SK-N-SH (cell line): ENCODE results near the gene CCKAR. TPM values are rescaled to one million over a fixed set of nuclear protein-coding genes. Genes with fewer than 3 reads are reported as not detected.

Experiments used
- CTCF ChIA-PET: fragments of 300-600, 350-600 bp; formaldehyde crosslinking; extraction: SDS; loops from one replicate; lab custom pipeline; 2021; lab: Yijun Ruan, JAX
- POLR2A ChIA-PET: fragments of 350-600 bp; sonication (Branson Sonifier 250); formaldehyde crosslinking; extraction: SDS; loops from one replicate; lab custom pipeline; 2020; ENCODE audit warnings: antibody characterized with exemption, inconsistent platforms; lab: Yijun Ruan, JAX
- DNase-seq: peaks from one replicate; pipeline ENCODE4 v3.0.0; 2012
- H2AFZ ChIP-seq: fragments of 200-600 bp; sonication (generic); 2 replicates; pipeline ENCODE4 v1.8.1; 2016; ENCODE audit warnings: antibody characterized with exemption, mild to moderate bottlenecking, low read depth
- H3F3A ChIP-seq: fragments of 200-600 bp; sonication (generic); replicated peaks from 2 replicates; pipeline ENCODE3; 2016; ENCODE audit warnings: antibody characterized with exemption, mild to moderate bottlenecking; ENCODE audit not compliant: insufficient read depth
- H3K27ac ChIP-seq, 2 experiments: fragments of 200-500 bp in 1 of 2; fragments of 200-600 bp in 1 of 2; sonication (Bioruptor generic) in 1 of 2; sonication (generic), shearing (Covaris generic) in 1 of 2; 2 replicates each; pipeline versions ENCODE4 v1.5.1 to v1.6.1; 2014 to 2016; ENCODE audit warnings: low read depth in 2 of 2, inconsistent platforms in 1 of 2, low read length in 1 of 2, mild to moderate bottlenecking in 1 of 2, mixed read lengths in 1 of 2
- H3K27me3 ChIP-seq: fragments of 200-600 bp; sonication (generic), shearing (Covaris generic); 2 replicates; pipeline ENCODE4 v1.6.1; 2016; ENCODE audit warnings: mixed run types; ENCODE audit not compliant: insufficient read depth
- H3K36me3 ChIP-seq, 2 experiments: fragments of 200-500 bp in 1 of 2; fragments of 200-600 bp in 1 of 2; sonication (Bioruptor generic) in 1 of 2; sonication (generic) in 1 of 2; replicated peaks in 1 of 2; 2 replicates each; pipeline versions ENCODE3 to v1.5.1; 2014 to 2016; ENCODE audit warnings: low read length in 1 of 2, mild to moderate bottlenecking in 1 of 2; ENCODE audit not compliant: insufficient read depth in 2 of 2, control insufficient read depth in 1 of 2
- H3K4me1 ChIP-seq, 2 experiments: fragments of 200-500 bp in 1 of 2; fragments of 200-600 bp in 1 of 2; sonication (Bioruptor generic) in 1 of 2; sonication (generic), shearing (Covaris generic) in 1 of 2; 2 replicates each; pipeline versions ENCODE4 v1.5.1 to v1.6.1; 2014 to 2016; ENCODE audit warnings: low read depth in 1 of 2, low read length in 1 of 2, mixed run types in 1 of 2; ENCODE audit not compliant: insufficient read depth in 2 of 2, control insufficient read depth in 1 of 2
- H3K4me2 ChIP-seq: fragments of 200-600 bp; sonication (generic), shearing (Covaris generic); 2 replicates; pipeline ENCODE4 v1.6.1; 2017; ENCODE audit warnings: mixed run types
- H3K4me3 ChIP-seq, 2 experiments: fragments of 200-500 bp in 1 of 2; fragments of 200-600 bp in 1 of 2; sonication (Bioruptor generic) in 1 of 2; sonication (generic), shearing (Covaris generic) in 1 of 2; 2 replicates each; pipeline versions ENCODE4 v1.5.1 to v1.8.1; 2014 to 2016; ENCODE audit warnings: low read depth in 2 of 2, inconsistent platforms in 1 of 2, low read length in 1 of 2, mild to moderate bottlenecking in 1 of 2, mixed read lengths in 1 of 2, moderate library complexity in 1 of 2
- H3K79me2 ChIP-seq: fragments of 200-600 bp; sonication (generic); 2 replicates; pipeline ENCODE4 v1.8.1; 2017; ENCODE audit warnings: mild to moderate bottlenecking; ENCODE audit not compliant: insufficient read depth
- H3K9ac ChIP-seq: fragments of 200-600 bp; sonication (generic); 2 replicates; pipeline ENCODE4 v1.6.1; 2017; ENCODE audit warnings: mixed run types
- H3K9me2 ChIP-seq: fragments of 200-600 bp; sonication (generic); 2 replicates; pipeline ENCODE4 v1.6.1; 2017; ENCODE audit warnings: mixed run types
- H3K9me3 ChIP-seq: fragments of 200-600 bp; sonication (generic); 2 replicates; pipeline ENCODE4 v1.6.1; 2017; ENCODE audit warnings: mixed run types, mild to moderate bottlenecking, moderate library complexity
- H4K20me1 ChIP-seq: fragments of 200-600 bp; sonication (generic); 2 replicates; pipeline ENCODE4 v1.6.1; 2017; ENCODE audit warnings: mild to moderate bottlenecking, mixed run types; ENCODE audit not compliant: insufficient read depth
- CHD2 ChIP-seq: fragments of 150-350 bp; IDR thresholded peaks from 2 replicates; pipeline ENCODE4 v1.6.1; 2018; ENCODE audit warnings: low read length; ENCODE audit not compliant: partially characterized antibody
- EP300 ChIP-seq, 2 experiments: IDR thresholded peaks; 2 replicates each; pipeline versions ENCODE4 v1.4.0 to v1.6.1; 2012; ENCODE audit warnings: borderline replicate concordance in 1 of 2, low read depth in 1 of 2, low read length in 1 of 2
- FOXJ3 ChIP-seq: sonication (generic); formaldehyde crosslinking; IDR thresholded peaks from 2 replicates; pipeline ENCODE4 v1.5.1; 2020; ENCODE audit warnings: mild to moderate bottlenecking, missing genetic modification reagents
- FOXM1 ChIP-seq: IDR thresholded peaks from 2 replicates; pipeline ENCODE4 v1.4.0; 2012; ENCODE audit warnings: low read depth, mild to moderate bottlenecking
- GATA2 ChIP-seq: sonication (generic); formaldehyde crosslinking; IDR thresholded peaks from 2 replicates; pipeline ENCODE4 v1.5.0; 2020; ENCODE audit warnings: mild to moderate bottlenecking, missing genetic modification reagents
- IRF3 ChIP-seq: fragments of 150-350 bp; IDR thresholded peaks from 2 replicates; pipeline ENCODE4 v1.6.1; 2016; ENCODE audit warnings: mild to moderate bottlenecking, low read depth, low read length
- JUND ChIP-seq: IDR thresholded peaks from 2 replicates; pipeline ENCODE4 v1.4.0; 2012
- NFIC ChIP-seq: IDR thresholded peaks from 2 replicates; pipeline ENCODE4 v1.4.0; 2012; ENCODE audit warnings: borderline replicate concordance
- RAD21 ChIP-seq: IDR thresholded peaks from 2 replicates; pipeline ENCODE4 v1.6.1; 2012; ENCODE audit warnings: mild to moderate bottlenecking, low read length
- RFX5 ChIP-seq: IDR thresholded peaks from 2 replicates; pipeline ENCODE4 v1.6.1; 2012; ENCODE audit warnings: mild to moderate bottlenecking, improper control_type of control experiment, low read length
- SIN3A ChIP-seq: IDR thresholded peaks from 2 replicates; pipeline ENCODE4 v1.6.1; 2012; ENCODE audit warnings: low read depth, mild to moderate bottlenecking, low read length, moderate library complexity, borderline replicate concordance
- SMC3 ChIP-seq: IDR thresholded peaks from 2 replicates; pipeline ENCODE4 v1.6.1; 2012; ENCODE audit warnings: low read depth, low read length, improper control_type of control experiment
- TEAD4 ChIP-seq: IDR thresholded peaks from 2 replicates; pipeline ENCODE4 v1.4.0; 2012; ENCODE audit warnings: mild to moderate bottlenecking, borderline replicate concordance; ENCODE audit not compliant: insufficient read depth
- YY1 ChIP-seq: IDR thresholded peaks from 2 replicates; pipeline ENCODE4 v1.4.0; 2012; ENCODE audit warnings: low read depth, mild to moderate bottlenecking
- WGBS: methylation state at CpG from one replicate; pipeline ENCODE4 v1.1.6; 2017; ENCODE audit warnings: low lambda C conversion rate; 5-methylcytosine and 5-hydroxymethylcytosine counted together
- polyA plus RNA-seq, 3 experiments: library from polyadenylated mRNA; depleted of rRNA; stranded (reverse); fragments of >200 nt; gene quantifications; 2 replicates each; pipeline ENCODE4 v1.2.3, GENCODE V29; 2012

The CCKAR gene
- polyA plus RNA-seq, 1 of the 3 experiments (the other 2 are of a cell fraction), result not detected

DNA sequence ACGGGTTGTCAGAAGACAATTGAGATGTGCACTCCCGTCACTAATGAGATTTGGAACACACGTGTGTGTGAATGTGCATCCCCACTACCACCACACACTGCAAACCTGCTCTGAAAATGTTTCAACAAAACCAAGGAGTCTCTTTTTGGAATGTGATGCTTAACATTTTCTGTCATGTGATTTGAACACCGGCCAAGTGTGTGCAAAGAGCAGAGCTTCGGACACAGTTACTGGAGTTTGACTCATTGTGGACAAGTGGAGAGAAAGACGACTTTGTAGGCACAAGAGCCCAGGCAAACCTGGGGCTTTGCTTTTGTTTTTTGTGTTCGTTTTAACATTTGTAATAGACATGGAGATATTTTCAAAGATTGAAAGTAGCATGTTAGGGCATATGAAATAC lies 49.2 kb downstream of the CCKAR start:
- H3K27ac ChIP-seq, result no peak overlapping the region
- no peak overlapping the region for H3K9ac ChIP-seq
- H3K36me3 ChIP-seq, result peaks cover 0 to 2% of the 10 kb centered on the region in 2 experiments
- no peak overlapping the region for H2AFZ ChIP-seq
- no peak for DNase-seq
- no peaks in the 10 kb centered on the region for H3K9me2 ChIP-seq
- TF ChIP-seq RFX5 (no peak), CHD2 (no peak), SIN3A (no peak), RAD21 (no peak), GATA2 (CRISPR knock-in tag) (no peak), FOXJ3 (CRISPR knock-in tag) (no peak), SMC3 (no peak), NFIC (no peak), TEAD4 (no peak), IRF3 (no peak), EP300 (IDR thresholded peaks at IDR 0.05; ENCODE audit: borderline replicate concordance in 1 of 2, low read depth in 1 of 2, low read length in 1 of 2) (no peak), JUND (no peak), FOXM1 (no peak)
- TF ChIP-seq, all 33 proteins: peak for 0
- 76% methylated on average over 7 of the region's 7 CpGs for WGBS
- CTCF ChIA-PET, result interaction anchor here (1.3 kb wide), 1 partner anchor 31 kb away, joined by 3 read pairs; no protein-coding TSS in a partner anchor
- H4K20me1 ChIP-seq, result no peaks in the 10 kb centered on the region
- no peaks in the 10 kb centered on the region; a peak in 1 of 4 replicates for H3K4me1 ChIP-seq
- H3K9me3 ChIP-seq, result no peaks in the 10 kb centered on the region
- H3K4me2 ChIP-seq, result no peak overlapping the region
- POLR2A ChIA-PET, result no interaction called here
- no peak overlapping the region for H3K4me3 ChIP-seq
- H3K27me3 ChIP-seq, result no peaks in the 10 kb centered on the region
- no peaks in the 10 kb centered on the region for H3F3A ChIP-seq
- H3K79me2 ChIP-seq, result no peaks in the 10 kb centered on the region

DNA sequence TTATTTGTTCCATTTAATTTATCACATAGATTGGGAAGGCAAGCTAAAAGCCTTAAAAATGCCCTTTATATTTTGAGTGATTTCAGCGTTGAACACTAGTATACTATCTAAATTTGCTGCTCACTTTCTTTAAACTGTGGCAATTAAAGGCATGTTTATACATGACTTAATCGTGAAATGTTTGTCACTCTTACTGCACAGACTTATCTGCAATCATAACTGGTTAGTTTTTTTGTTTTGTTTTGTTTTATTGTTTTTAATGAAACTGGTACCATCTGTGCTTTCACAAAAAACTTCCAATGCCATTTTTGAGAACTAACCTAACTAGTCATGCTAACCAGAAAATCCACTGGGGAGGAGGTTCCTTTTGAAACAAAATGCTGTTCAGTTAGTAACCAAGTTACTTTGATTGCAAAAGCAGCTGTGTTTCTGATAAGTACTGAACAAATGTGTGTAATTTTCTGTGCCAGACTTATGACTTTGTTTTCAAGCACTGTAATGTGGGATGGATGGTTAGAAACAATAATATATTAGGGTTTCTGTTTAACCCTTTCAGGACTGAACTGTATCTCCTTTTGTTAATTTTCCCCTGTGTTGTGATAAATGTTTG lies 56.1 kb downstream of the CCKAR start:
- Histone ChIP-seq H3K9ac (no peak overlapping the region), H3F3A (no peaks in the 10 kb centered on the region), H3K9me2 (no peaks in the 10 kb centered on the region), H2AFZ (no peak overlapping the region), H3K4me3 (no peak overlapping the region), H3K79me2 (no peaks in the 10 kb centered on the region), H3K36me3 (peaks cover 32% of the 10 kb centered on the region in 2 experiments), H3K9me3 (no peaks in the 10 kb centered on the region), H3K27me3 (no peaks in the 10 kb centered on the region), H3K4me1 (peaks cover 0 to 8% of the 10 kb centered on the region in 2 experiments; a peak in 2 of 4 replicates), H3K27ac (no peak overlapping the region), H4K20me1 (no peaks in the 10 kb centered on the region), H3K4me2 (no peak overlapping the region)
- TF ChIP-seq YY1, result no peak
- 52% methylated on average over 2 of the region's 2 CpGs for WGBS
- ChIA-PET POLR2A (interaction anchor here (1.3 kb wide), 1 partner anchor 23 kb away, joined by 3 read pairs; no protein-coding TSS in a partner anchor), CTCF (interaction anchor here (1.3 kb wide), 2 partner anchors 23 to 24 kb away, joined by 3 read pairs; no protein-coding TSS in a partner anchor)
- DNase-seq, result no peak
